NOMO-1 treated with DMSO at 0.1 percent for 48 hours (cell line): ENCODE data around the gene SLC10A4.
A peak's percentile ranks its signal among the peaks of the same experiment; 100 is the strongest.
"Not testable (repeated sequence)": the region's sequence is repeated elsewhere in the genome, so short reads cannot be mapped to it uniquely, and the experiment has no call there.

Experiments
- DNase-seq: peaks from one replicate; lab custom pipeline; 2025; ENCODE audit not compliant: unreplicated experiment; lab: John Stamatoyannopoulos, UW

The SLC10A4 gene

GRCh38 chr4:48483006-48483776, at the start of gene SLC10A4:
SLC10A4 (plus strand) TSS chr4:48483343; CDS start chr4:48483562, 219 bp downstream.
- DNase-seq = peak; percentile 27

GRCh38 chr4:48436318-48436717, 46.8 kb upstream of the SLC10A4 start:
- no peak for DNase-seq

- DNase-seq = no peak
Observed at GRCh38 chr4:48439988-48440387, 43.2 kb upstream of the SLC10A4 start.

GRCh38 chr4:48440914-48441313, 42.2 kb upstream of the SLC10A4 start:
- peak; percentile 27 for DNase-seq

- DNase-seq = no peak
Observed at GRCh38 chr4:48445704-48446103, 37.4 kb upstream of the SLC10A4 start.

- DNase-seq = no peak
Observed at GRCh38 chr4:48446642-48447041, 36.5 kb upstream of the SLC10A4 start.

- no peak for DNase-seq
Observed at GRCh38 chr4:48449151-48449550, 34.0 kb upstream of the SLC10A4 start.

- DNase-seq = peak; percentile 19
Observed at GRCh38 chr4:48450740-48451139, 32.4 kb upstream of the SLC10A4 start.

- not testable (repeated sequence) for DNase-seq
Observed at GRCh38 chr4:48451656-48452055, 31.5 kb upstream of the SLC10A4 start.

- DNase-seq = no peak
Observed at GRCh38 chr4:48454591-48454990, 28.6 kb upstream of the SLC10A4 start.

- no peak for DNase-seq
Observed at GRCh38 chr4:48461000-48461399, 22.1 kb upstream of the SLC10A4 start.

- no peak for DNase-seq
Observed at GRCh38 chr4:48462363-48462762, 20.8 kb upstream of the SLC10A4 start.

GRCh38 chr4:48467442-48467841, 15.7 kb upstream of the SLC10A4 start:
- DNase-seq = no peak

GRCh38 chr4:48467891-48468290, 15.3 kb upstream of the SLC10A4 start:
- no peak for DNase-seq

- no peak for DNase-seq
Observed at GRCh38 chr4:48470137-48470536, 13.0 kb upstream of the SLC10A4 start.

- no peak for DNase-seq
Observed at GRCh38 chr4:48470570-48470969, 12.6 kb upstream of the SLC10A4 start.

GRCh38 chr4:48472794-48473193, 10.3 kb upstream of the SLC10A4 start:
- DNase-seq = no peak

GRCh38 chr4:48475770-48476169, 7.4 kb upstream of the SLC10A4 start:
- DNase-seq = no peak

- DNase-seq = no peak
Observed at GRCh38 chr4:48478273-48478672, 4.9 kb upstream of the SLC10A4 start.

- DNase-seq = no peak
Observed at GRCh38 chr4:48481581-48481980, 1.6 kb upstream of the SLC10A4 start.

- no peak for DNase-seq
Observed at GRCh38 chr4:48483777-48484493, 792 bp downstream of the SLC10A4 start.

GRCh38 chr4:48484494-48485168, 1.5 kb downstream of the SLC10A4 start:
- no peak for DNase-seq
